ENCODE data around the gene HMGCL. TPM values are rescaled to one million over a fixed set of nuclear protein-coding genes. Genes with fewer than 3 reads are reported as not detected.

Gene HMGCL
- total and polyA plus RNA-seq, 2 of the 13 experiments (the other 11 are each of a cell fraction or from before 2014, with no cell fraction given), result 21.3 to 41.4 TPM

GRCh38 chr1:23796466-23797271 is 28.6 kb downstream of the HMGCL start:
- ATAC-seq (no peak), DNase-seq (ENCODE audit: low spot score) (no peak), FAIRE-seq (no peak)
- Histone ChIP-seq H3K36me3 (replicated peaks in 1 of 2; ENCODE audit: control insufficient read depth in 1 of 2, insufficient read depth in 2 of 2, low read length in 2 of 2) (peaks cover 16 to 44% of the 10 kb centered on the region in 2 experiments; a peak in 4 of 5 replicates), H3K4me2 (ENCODE audit: low read depth, low read length) (no peak overlapping the region), H3K79me2 (ENCODE audit: insufficient read depth, low read length) (peaks cover 26% of the 10 kb centered on the region), H3K27ac (ENCODE audit: extremely low read length, insufficient read depth, low read length) (no peak overlapping the region), H3K9me3 (ENCODE audit: low read length) (no peaks in the 10 kb centered on the region), H3K9ac (ENCODE audit: insufficient read depth, low read depth, low read length) (no peak overlapping the region), H3K27me3 (ENCODE audit: control insufficient read depth in 1 of 2, insufficient read depth in 2 of 2, low read length in 2 of 2) (no peaks in the 10 kb centered on the region; a peak in 1 of 5 replicates), H3K4me1 (ENCODE audit: insufficient read depth, low read length) (peaks cover 40% of the 10 kb centered on the region), H4K20me1 (ENCODE audit: insufficient read depth, low read length) (peaks cover 9% of the 10 kb centered on the region; the same call in 1 of the 2 replicates), H2AFZ (ENCODE audit: low read length) (no peak overlapping the region), H3K4me3 (replicated peaks in 1 of 3; ENCODE audit: insufficient read depth in 1 of 3, low read depth in 2 of 3, low read length in 3 of 3) (no peak overlapping the region)
- ChIA-PET CTCF (ENCODE audit: low intra/inter-chr PET ratio, low total read pairs) (interaction anchor here (1.2 kb wide), 1 partner anchor 25 kb away, joined by 4 read pairs; no protein-coding TSS in a partner anchor), POLR2A (interaction anchor here (10.9 kb wide), 1 partner anchor 19 kb away, joined by 154 read pairs; the partner anchor contains the start of gene PITHD1)
- 92% methylated on average over 16 of the region's 17 CpGs for WGBS (ENCODE audit: low lambda C conversion rate)
- intact Hi-C loops (cut with micrococcal nuclease; ENCODE audit: unreplicated experiment), result no loop called here
- no TSS peak for BruUV-seq (replicated peaks)
- in situ Hi-C loops (cut with HindIII; ENCODE audit: extremely low pct_ligation_motif_present, low pct_unique_long_range_greater_than_20kb), result no loop called here
- TF ChIP-seq ZNF841 (CRISPR knock-in tag; IDR thresholded peaks at IDR 0.05; ENCODE audit: borderline replicate concordance), result no peak
- TF ChIP-seq ZBTB33 (CRISPR knock-in tag; IDR thresholded peaks at IDR 0.05), result peak; percentile 95
- TF ChIP-seq ZBTB3 (CRISPR knock-in tag; IDR thresholded peaks at IDR 0.05; ENCODE audit: borderline replicate concordance, low read depth), result no peak
- no peak for TF ChIP-seq ZC3H4 (CRISPR knock-in tag; IDR thresholded peaks at IDR 0.05; ENCODE audit: borderline replicate concordance)
- no peak for TF ChIP-seq FOXP4 (CRISPR knock-in tag; IDR thresholded peaks at IDR 0.05)
- TF ChIP-seq CTCF (CRISPR knock-in tag; IDR thresholded peaks at IDR 0.05), result peak; percentile 41; the same call in 1 of the 2 replicates
- TF ChIP-seq LRRFIP1 (CRISPR knock-in tag; conservative IDR thresholded peaks at IDR 0.05), result no peak
- TF ChIP-seq UBTF (CRISPR knock-in tag; IDR thresholded peaks at IDR 0.05), result no peak
- TF ChIP-seq POLR2A (IDR thresholded peaks at IDR 0.05; ENCODE audit: insufficient read depth in 1 of 2, low read depth in 2 of 2, low read length in 2 of 2), result 0 out of 4 replicates have a peak, but pooled peaks of 1 of the 2 experiments have one; percentile 33
- no peak for TF ChIP-seq ZBTB8A (CRISPR knock-in tag; IDR thresholded peaks at IDR 0.05; ENCODE audit: borderline replicate concordance, low read depth)
